Skin of body (tissue), 2 donors: ENCODE results near the gene CDC5L. TPM values are rescaled to one million over a fixed set of nuclear protein-coding genes. Genes with fewer than 3 reads are reported as not detected.
A peak's percentile ranks its signal among the peaks of the same experiment; 100 is the strongest.
"Not testable (repeated sequence)": the region's sequence is repeated elsewhere in the genome, so short reads cannot be mapped to it uniquely, and the experiment has no call there.

ENCODE experiments used
- DNase-seq: peaks from one replicate; lab custom pipeline; 2025; lab: John Stamatoyannopoulos, UW
- total RNA-seq: library from RNA; depleted of rRNA; stranded (reverse); fragments of >200 nt; gene quantifications from one replicate; pipeline ENCODE4 v1.2.3, GENCODE V29; 2014

Gene CDC5L
- total RNA-seq, 1 donor from 2014 or later = 23.3 TPM

- no peak for DNase-seq
Measured at GRCh38 chr6:44415449-44415848, 27.9 kb downstream of the CDC5L start.

DNA sequence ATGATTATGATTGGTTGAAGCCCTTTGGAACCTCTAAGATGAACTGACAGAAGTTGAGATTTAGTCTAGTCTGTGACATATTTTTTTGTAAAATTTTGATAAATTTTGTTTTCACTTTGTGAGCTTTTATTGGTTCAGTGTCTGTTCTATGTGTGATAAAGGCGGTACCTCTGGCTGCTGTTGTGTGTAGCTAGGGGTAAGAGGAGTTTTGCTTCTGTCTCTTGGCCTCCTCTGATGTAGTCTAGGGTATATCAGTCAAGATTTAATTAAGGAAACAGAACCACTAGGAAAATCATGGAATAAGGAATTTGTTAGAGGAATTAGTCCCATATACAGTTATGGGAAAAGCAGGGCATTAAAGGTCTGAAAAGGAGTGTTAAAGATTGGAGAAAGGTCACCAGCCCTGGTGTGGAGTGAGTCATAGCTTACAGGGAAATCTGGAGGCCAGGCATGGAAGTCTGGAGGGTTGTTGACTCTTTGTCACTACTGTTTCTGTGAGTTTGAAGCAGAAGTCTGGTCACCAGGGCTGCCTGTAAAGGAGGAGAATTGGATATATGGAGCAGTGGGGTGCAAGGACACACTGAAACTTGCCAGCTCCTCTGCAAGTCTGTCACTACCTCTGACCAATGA, 28.5 kb downstream of the CDC5L start:
- no peak for DNase-seq

- no peak for DNase-seq
Measured at GRCh38 chr6:44422531-44422930, 35.0 kb downstream of the CDC5L start.

DNA sequence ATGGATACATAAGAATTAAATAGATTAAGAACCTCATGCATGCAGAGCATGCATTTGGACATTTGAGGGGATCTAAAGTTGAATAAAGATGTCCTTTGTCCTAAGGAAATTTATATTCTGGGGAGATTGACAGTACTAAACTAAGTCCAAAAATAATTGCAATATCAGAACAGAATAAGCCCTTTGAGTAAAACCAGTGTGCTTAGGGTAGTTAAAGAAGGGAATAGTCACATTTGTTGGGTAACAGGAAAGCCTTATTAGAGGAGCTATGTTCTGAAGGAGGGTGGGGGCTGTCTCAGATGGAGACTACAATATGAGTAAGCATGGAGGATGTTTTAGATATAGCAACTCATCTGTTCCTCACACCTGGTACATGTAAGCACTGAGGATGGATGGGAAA, 35.8 kb downstream of the CDC5L start:
- no peak for DNase-seq

DNA sequence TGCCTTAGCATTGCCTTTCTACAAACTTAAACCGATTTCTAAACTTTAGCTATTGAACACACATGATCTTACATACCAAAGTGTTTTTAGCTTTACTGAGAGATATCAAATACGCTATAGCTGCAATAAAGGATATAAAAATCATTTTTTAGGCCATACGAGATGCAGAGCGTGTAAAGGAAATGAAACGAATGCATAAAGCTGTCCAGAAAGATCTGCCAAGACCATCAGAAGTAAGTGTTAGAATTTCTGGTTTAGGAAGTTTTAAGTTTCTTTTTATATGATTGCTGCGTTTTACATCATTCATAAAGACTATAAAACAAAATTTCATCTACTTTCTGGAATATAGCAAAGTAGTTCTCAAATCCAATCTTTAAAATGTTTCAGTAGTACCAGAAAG, 38.4 kb downstream of the CDC5L start:
- DNase-seq = no peak

GRCh38 chr6:44428682-44429081, 41.2 kb downstream of the CDC5L start:
- no peak for DNase-seq

GRCh38 chr6:44430326-44430725, 42.8 kb downstream of the CDC5L start:
- no peak for DNase-seq

- peak; percentile 24 for DNase-seq
Measured at GRCh38 chr6:44431118-44431725, 43.7 kb downstream of the CDC5L start.

DNA sequence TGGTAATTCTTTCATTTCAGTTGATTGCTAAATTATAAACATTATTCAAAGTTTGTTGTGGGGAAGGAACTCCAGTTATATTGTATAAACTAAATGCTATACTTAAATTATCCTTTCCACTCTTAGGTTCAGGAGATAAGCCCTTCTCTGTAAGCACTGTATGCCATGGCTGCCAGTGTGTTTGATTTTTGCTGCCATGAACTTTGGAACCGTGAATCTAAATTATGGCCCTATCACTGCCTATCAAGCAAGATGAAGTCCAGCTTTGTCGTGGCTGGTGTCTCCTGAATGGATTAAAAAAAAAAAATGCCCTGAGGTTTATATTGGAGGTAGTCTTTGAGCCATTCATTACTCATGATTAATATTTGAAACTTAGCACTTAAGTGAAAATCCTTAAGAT, 44.7 kb downstream of the CDC5L start:
- no peak for DNase-seq

DNA sequence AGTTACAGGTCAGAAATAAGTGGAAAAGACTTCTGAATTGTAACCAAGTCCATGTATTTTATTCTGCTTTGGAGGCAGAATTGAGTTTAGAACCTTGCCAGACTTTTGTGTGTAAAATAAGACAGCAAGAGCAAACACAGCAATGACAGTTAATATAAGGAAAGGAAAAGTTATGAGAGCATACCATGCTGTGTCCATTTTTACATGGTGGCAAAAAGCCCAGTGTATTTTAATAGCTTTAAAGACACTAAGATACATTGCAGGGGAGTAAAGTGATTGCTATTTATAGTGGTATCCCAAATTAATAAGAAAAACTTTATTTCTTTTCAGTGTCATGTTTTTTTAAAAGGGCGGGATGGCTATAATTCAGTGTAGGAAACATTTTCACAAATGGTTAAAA, 45.2 kb downstream of the CDC5L start:
- DNase-seq = no peak

GRCh38 chr6:44435500-44435899, 48.0 kb downstream of the CDC5L start:
- no peak for DNase-seq

GRCh38 chr6:44438827-44439226, 51.3 kb downstream of the CDC5L start:
- DNase-seq = no peak

- no peak for DNase-seq
Measured at GRCh38 chr6:44439270-44440045, 52.0 kb downstream of the CDC5L start.

DNA sequence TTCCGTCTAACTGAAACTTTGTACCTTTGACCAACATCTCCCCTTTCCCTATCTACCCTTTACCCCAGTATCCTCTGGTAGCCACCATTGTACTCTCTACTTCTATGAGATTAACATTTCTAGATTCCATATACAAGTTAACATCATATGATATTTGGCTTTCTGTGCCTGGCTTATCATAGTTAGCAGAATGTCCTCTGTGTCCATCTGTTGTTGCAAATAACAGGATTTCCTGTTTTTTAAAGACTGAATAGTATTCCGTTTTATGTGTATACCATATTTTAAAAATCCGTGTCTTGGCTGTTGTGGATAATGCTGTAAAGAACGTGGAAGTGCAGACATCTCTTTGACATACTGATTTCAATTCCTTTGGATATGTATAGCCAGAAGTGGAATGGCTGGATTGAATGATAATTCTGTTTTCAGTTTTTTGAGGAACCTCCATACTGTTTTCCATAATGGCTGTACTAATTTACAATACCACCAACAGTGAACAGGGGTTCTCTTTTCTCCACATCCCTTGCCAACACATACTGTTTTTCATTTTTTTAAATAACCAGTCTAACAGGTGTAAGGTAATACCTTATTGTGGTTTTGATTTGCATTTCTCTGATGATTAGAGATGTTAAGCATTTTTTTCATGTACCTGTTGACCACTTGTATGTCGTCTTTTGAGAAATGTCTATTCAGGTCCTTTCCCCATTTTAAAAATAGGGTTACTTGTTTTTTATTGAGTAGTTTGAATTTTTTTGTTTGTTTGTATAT, 53.8 kb downstream of the CDC5L start:
- DNase-seq = no peak

GRCh38 chr6:44442236-44442635, 54.7 kb downstream of the CDC5L start:
- no peak for DNase-seq

GRCh38 chr6:44442833-44443444, 55.4 kb downstream of the CDC5L start:
- DNase-seq = no peak

DNA sequence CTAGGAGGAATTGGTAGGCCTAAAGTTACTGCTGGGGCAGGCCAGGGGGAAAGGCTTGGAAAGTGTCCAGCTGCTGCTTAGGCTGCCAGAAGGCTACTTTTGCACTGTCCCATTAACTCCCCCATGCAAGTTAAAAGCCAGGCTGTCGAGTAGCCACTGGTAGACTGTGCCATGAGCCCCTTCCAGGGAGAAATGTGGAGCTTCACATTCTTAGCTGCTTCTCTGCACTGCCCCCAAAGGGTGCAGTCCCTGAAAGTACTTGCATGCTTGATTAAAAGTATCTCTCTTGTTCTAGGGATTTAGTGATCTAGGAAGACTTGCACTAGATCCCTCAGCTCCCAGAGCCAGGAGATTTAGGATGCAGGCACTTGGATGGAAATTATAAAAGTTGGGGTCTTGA, 57.3 kb downstream of the CDC5L start:
- no peak for DNase-seq

DNA sequence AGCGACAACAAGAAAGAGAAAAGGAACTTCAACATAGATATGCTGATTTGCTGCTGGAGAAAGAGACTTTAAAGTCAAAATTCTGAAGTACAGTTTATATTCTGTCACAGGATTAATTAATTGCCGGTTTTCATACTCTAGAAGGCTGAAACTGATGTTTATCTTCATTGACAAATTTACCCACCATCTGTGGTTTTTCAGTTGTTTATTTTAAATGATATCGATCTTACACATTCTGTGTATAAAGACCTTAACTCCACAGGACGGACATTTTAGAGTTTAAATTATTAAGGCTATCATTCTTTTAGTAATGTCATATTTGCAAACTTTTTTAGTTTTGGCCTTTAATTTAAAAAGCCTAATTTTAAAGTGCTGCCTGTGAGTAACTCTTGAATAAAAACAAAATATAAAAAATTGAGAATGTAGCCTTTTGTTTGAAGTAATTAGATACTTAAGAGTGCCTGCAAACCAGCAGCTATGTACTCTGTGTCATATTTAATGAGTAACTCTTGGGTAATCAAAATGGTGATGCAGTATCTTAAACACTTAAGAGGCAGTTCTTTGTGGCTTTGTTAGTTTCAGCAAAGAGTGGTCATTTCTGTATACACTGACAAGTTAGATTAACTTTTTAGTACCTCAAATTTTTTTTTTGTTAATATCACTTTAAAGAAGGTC, 59.3 kb downstream of the CDC5L start:
- DNase-seq = no peak

- DNase-seq = not testable (repeated sequence)
Measured at GRCh38 chr6:44449181-44449580, 61.7 kb downstream of the CDC5L start.

DNA sequence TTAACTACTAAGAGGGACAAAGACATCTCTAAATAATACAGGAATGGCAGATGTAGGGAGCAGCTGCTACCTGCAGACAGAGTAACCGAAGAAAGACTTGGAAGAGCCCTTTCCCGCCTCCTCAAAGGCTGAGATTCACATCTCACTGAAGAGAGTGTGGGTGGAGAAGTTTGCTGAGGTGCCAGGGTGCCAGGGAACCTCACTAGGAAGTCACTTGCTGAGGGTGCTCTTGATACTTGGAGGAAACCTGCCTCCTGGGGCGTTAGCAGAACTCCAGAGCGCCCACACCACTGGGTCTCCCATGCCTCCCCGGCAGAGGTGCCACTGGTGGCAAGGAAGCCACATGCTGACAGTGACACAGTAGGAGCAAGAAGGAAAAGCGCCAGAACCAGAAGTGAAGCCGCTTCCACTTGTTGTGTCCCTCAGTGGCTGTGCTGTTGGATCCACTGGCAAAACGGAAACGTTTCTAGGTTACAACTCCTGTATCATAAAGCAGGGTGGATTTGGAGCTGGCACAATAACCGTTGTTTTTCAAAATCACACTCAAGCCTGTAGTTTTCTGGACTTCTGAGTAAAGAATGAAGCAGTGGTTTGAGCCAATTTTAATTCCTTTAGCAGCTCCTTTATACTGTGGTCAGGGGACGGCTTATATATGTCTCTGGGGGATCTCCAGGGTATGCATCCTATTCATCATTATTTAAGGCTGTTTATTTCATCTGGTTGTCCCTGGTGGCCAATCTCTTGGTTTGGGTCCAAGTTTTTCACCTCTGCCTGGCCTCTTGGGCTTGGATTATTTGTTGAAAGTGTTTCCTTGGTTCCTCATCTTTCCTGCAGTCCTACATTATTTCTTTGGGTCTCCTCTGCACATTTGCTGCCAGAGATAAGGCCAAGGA, 64.5 kb downstream of the CDC5L start:
- DNase-seq = no peak
